Stomach (tissue), 4 donors: ENCODE data around the gene UQCRFS1.

ENCODE experiments used
- CTCF ChIP-seq, 7 experiments: fragments of 450-650 bp in 4 of 7; fragments of 200-600 bp in 3 of 7; sonication (generic) in 3 of 7; IDR thresholded peaks; one replicate each; pipeline ENCODE4 v1.5.1; 2016 to 2019; ENCODE audit warnings: antibody characterized with exemption in 7 of 7, control low read depth in 2 of 7, mild to moderate bottlenecking in 1 of 7
- EP300 ChIP-seq: sonication (generic); formaldehyde crosslinking; IDR thresholded peaks from one replicate; pipeline ENCODE4 v1.6.1; 2017; ENCODE audit warnings: antibody characterized with exemption
- POLR2A ChIP-seq, 4 donors: fragments of 450-650 bp; IDR thresholded peaks; one replicate each; pipeline ENCODE4 v1.6.1; 2016; ENCODE audit warnings: antibody characterized with exemption in 4 of 4, control low read depth in 2 of 4, mild to moderate bottlenecking in 1 of 4, moderate library complexity in 1 of 4

GRCh38 chr19:29256516-29256915 lies 43.6 kb upstream of the UQCRFS1 start:
- TF ChIP-seq CTCF (IDR thresholded peaks at IDR 0.05) (no peak), POLR2A (IDR thresholded peaks at IDR 0.05) (no peak), EP300 (no peak)
